HCEC 1CT (cell line): ENCODE data around the gene TAMM41.
"Not testable (repeated sequence)": the region's sequence is repeated elsewhere in the genome, so short reads cannot be mapped to it uniquely, and the experiment has no call there.

Source experiments
- DNase-seq: peaks from one replicate; pipeline ENCODE4 v3.0.0-alpha.2; 2017

Gene TAMM41, protein sequence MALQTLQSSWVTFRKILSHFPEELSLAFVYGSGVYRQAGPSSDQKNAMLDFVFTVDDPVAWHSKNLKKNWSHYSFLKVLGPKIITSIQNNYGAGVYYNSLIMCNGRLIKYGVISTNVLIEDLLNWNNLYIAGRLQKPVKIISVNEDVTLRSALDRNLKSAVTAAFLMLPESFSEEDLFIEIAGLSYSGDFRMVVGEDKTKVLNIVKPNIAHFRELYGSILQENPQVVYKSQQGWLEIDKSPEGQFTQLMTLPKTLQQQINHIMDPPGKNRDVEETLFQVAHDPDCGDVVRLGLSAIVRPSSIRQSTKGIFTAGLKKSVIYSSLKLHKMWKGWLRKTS

DNA sequence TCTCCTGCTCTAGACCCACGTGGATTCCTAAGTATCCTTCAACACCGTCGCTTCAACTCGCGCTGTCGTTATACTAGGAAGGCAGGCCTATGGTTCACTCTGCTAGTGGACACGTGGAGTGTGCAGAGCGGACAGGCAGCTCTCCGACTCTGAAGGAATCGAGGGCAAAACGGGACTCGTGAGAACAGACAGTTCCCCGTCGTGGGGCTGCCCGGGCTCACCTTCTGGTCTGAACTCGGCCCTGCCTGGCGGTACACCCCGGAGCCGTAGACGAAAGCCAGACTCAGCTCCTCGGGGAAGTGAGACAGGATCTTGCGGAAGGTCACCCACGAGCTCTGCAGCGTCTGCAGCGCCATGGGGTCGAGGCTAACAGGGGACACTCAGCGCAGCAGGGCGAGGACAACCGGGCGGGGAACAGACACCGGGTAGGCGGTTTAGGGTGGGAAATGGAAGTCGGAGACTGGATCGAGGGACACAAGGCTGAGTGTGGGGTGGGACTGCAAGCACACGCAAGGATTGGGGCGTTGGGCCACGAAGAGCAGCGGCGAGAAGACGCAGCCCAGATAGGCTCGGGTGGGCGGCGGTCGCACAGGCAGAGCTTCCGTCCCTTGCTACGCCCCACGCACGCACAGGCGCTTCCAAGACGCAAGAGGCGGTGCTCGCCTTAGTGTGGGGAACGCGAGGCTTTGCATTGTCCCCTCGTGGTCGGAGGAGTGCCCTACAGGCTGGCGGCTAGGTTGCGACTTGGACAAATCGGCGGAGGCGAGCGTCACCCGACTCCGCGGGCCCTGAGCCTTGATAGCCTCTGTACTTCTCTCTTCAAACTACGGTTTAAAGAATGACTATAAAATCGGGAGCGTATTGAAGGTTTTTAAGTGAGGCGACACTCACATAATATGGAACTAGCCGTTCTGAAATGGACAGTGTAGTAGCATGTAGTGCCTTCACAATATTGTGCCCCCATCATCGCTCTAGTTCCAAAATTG, at the start of gene TAMM41:
TAMM41 (minus strand) TSS at position 605 of the 986 bp plus-strand sequence; CDS start at position 356, 249 bp downstream.
- DNase-seq = peak; percentile 90

DNA sequence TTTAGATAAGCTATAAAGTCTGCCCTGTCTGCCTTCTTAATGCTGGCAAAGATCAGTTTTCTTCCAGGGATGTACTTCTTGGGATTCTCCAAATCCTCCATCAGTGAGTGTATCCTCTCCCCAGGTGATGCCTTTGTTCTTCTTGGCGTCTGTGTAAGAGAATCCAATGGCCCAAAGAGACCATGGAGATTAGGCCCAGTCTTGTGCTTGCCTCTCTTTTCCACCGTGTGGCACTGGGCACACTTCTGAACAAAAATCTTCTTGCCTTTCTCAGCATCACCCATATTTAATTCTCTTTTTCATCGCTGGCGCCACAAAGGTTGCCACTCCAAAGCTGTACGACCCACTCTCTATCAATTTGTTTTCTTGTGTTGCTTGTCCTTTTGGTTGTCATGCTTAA, 32.2 kb upstream of the TAMM41 start:
- no peak for DNase-seq

- not testable (repeated sequence) for DNase-seq
Observed at GRCh38 chr3:11874707-11875106, 28.0 kb upstream of the TAMM41 start.

DNA sequence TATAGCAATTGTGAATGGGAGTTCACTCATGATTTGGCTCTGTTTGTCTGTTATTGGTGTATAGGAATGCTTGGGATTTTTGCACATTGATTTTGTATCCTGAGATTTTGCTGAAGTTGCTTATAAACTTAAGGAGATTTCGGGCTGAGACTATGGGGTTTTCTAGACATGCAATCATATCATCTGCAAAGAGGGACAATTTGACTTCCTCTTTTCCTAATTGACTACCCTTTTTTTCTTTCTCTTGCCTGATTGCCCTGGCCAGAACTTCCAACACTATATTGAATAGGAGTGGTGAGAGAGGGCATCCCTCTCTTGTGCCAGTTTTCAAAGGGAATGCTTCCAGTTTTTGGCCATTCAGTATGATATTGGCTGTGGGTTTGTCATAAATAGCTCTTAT, 17.1 kb upstream of the TAMM41 start:
- not testable (repeated sequence) for DNase-seq

GRCh38 chr3:11862584-11862983, 15.9 kb upstream of the TAMM41 start:
- not testable (repeated sequence) for DNase-seq

GRCh38 chr3:11862145-11862544, 15.5 kb upstream of the TAMM41 start:
- DNase-seq = not testable (repeated sequence)

DNA sequence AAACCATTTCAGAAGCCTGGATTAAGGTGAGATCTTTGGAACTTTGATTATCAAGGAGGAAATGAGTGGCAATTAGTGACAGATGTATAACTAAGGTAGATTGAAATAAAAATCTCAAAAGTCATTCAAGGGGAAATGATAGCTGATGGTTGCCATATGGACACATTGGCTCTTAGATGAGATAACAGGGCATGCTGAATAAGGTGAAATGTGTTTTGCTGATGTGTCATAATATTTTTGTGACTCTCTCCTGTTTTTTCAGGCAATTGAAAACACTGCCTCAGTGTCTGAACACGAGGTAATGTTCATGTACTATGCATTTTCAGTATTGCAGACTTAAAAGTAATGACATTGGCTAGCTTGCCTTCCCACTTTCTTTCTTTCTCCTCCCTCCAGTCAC, 13.5 kb upstream of the TAMM41 start:
- not testable (repeated sequence) for DNase-seq

DNA sequence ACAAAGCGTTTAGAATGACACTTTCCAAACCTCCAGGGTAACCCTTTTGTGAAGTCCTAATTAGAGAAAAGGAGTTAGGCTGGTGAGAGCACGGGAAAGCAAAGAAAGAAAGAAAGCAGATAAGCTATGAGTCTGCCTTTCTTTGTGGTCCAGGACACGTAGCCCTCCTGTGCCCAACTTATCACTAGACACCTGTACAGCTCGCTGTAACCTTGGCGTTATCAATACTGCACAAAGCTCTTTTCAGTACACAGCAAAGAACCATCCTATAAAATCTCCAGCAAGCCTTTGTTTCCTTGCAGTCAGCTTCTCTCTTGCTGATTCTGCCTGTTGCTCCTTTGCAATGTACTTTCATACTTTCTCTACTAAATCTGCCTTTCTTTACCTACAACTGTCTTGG, 6.8 kb upstream of the TAMM41 start:
- DNase-seq = no peak

DNA sequence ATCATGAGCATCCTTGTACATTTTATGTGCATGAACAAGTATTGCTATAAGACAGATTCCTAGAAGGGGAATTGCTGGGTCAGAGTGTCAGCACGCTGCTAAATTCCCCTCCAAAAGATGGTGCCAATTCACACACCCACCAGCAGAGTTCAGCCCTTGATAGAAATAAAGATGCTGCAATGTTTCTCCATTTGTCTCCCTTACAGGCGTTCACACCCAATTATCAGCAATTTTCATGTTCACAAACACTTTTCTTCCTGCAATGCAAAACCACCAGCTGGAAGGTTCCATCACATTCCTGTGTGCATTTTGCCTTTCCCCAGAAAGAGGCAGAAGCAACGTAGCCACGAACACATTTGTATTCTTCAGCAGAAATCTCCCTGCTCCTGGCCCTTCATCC, 3.3 kb upstream of the TAMM41 start:
- no peak for DNase-seq

DNA sequence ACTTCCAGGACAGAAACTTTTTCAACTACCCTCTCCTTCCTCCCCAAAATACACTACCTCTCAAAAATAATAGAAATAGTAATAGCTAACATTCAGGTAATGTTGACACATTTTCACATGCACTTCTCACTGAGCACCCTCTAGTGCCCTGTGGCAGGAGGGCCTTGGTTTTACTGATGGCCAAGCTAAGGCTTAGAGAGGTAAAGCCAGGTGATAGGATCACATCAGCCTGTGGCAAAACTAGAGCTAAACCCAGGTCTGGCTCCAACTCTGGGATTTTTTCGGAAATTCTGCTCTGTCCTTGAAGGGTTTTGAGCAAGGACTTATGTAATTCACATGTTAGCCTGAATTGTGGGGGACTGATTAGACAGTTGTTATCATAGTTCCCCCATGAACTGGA, 922 bp upstream of the TAMM41 start:
- no peak for DNase-seq

GRCh38 chr3:11845651-11846050, 1.0 kb downstream of the TAMM41 start:
- no peak for DNase-seq

- no peak for DNase-seq
Observed at GRCh38 chr3:11844891-11845290, 1.8 kb downstream of the TAMM41 start.

- DNase-seq = peak; percentile 32
Observed at GRCh38 chr3:11835028-11835639, 11.6 kb downstream of the TAMM41 start.

DNA sequence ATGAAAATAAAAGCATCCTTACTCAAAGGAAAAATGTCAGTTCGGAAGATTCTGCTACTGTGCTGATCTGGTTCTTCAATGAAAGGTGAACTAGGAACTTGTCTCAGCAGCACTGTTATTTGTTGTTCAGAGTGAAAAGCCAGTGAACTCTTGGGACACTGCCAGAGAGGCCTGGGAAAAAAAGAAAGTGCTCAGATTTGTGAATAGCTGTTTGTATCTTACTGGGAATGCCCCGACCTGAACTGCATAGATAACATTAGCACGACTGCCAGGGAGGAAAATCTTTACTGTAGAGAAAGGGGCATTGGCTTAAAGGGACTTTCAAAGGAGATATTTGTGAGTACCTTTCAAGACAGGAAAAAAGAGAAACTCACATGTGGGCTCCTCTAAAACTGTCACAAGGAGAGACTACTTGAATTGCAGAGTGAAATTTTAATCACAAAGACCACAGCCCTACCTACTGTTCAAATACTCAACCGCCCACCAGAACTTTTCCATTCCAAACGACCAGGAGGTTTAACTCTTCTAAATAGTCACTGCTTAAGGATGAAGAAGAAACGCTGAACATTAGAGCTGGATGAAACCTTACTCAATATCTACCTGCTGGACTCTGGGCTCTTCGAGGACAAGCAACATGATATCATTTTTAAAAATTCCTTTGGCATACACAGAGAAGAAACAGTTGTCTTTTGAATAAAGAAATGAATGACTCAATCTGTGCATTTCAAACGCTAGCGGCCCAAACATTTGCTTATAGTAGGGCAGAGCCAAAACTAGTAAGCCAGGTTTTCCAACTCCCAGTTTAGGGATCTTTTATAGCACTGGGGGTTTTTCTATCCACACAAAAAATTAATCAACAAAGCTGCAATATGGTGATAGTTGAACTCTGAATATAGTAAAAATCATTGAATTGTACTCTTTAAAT, 13.4 kb downstream of the TAMM41 start:
- no peak for DNase-seq

GRCh38 chr3:11829416-11829815, 17.3 kb downstream of the TAMM41 start:
- DNase-seq = no peak

DNA sequence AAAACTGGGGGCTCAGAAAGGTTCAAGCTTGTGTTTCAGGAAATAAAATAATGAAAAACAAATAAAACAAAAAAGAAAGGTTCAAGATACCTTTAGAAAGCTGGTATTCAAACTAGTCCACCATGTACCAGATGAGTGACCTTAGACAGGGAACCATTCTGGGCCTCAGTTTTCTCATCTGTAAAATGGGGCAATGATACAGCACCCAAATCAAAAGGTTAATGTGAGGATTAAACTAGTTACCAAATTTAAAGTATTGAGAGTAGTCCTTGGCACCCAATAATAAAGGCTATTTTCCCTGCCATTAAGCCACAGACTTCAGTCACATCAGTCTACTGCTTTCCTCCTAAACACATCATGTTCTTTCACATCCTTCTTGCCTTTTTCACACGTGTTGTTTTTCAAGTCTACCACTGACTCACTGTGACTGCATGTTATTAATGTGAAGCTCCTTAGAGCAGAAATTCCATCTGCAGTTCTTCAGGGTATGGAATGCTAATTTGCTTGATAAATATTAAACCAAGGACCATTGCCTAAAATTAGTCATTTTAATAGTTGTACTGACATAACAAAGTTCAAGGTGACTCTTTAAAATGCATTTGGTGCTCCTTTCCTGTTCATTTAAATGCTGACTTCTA, 19.9 kb downstream of the TAMM41 start:
- DNase-seq = peak; percentile 71

GRCh38 chr3:11825301-11825700, 21.4 kb downstream of the TAMM41 start:
- DNase-seq = no peak

GRCh38 chr3:11820531-11821041, 26.1 kb downstream of the TAMM41 start:
- DNase-seq = peak; percentile 64

- no peak for DNase-seq
Observed at GRCh38 chr3:11819146-11819689, 27.5 kb downstream of the TAMM41 start.

GRCh38 chr3:11818033-11818432, 28.7 kb downstream of the TAMM41 start:
- DNase-seq = no peak

DNA sequence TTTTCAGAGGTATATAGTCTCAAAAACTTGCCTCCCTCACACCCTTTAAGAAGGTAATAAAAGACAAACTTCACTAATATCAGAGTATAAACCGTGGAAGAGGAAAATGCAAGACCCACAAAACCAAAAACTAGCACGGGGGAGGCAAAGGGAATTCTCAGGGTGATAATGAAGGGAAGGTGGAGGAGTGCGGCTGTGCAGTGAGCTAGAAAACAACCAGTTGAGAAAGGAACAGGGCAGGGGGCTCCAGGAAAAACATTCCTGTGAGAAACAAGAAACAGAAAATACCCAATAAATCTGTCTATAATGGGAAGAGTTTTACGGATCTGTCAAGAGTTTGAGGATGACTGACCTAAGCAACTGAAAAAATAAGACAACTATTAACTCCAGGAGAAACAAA, 31.6 kb downstream of the TAMM41 start:
- no peak for DNase-seq
